Amniotic epithelial cell (primary cell): ENCODE measurements around the gene RAB40B.

Source experiments
- DNase-seq: peaks from one replicate; pipeline ENCODE4 v3.0.0-alpha.2; 2010; ENCODE audit warnings: low read depth

Gene RAB40B

DNA sequence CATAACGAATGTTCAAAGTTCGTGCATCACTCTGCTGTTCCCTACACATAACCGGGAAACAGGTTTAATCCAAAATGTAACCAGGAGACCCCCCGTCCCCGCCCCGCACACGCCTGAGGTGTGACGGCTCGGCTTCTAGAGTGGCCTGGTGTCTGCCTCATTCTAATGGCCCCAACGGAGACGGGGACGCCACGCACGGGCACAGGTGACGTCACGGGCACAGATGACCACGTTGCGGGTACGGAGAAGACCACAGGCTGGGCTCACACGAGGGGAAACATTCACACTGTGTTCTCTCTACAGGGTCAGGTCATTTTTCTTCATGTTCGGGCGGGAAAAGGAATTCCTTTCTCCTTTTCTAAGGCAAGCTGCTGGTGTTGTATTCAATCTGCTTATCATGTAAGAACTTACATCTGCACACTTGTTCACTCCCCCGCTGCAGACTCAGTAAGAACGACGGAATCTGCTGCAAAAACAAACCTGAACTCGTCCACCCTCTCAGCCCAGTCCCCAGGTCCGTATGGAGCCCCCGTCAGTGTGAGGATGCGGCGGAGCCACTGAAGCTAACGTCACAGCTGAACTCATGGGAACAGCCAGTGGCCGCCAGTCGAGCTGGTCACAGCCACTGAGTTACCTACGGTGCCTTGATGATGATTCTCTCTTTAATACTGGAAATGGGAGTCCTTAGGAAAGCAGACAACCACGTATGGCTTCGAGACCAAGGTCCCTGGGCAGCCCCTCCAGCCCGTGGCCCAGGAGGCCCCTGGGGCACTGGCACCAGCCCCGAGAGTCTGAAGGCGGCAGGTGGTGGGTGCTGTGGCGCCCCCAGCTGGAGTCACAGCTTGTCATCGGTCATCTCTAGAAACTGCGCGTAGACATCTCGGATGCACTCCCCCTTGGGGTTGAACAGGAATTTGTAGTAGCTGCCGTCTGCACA, 83.1 kb downstream of the RAB40B start:
- DNase-seq: peak; percentile 31

DNA sequence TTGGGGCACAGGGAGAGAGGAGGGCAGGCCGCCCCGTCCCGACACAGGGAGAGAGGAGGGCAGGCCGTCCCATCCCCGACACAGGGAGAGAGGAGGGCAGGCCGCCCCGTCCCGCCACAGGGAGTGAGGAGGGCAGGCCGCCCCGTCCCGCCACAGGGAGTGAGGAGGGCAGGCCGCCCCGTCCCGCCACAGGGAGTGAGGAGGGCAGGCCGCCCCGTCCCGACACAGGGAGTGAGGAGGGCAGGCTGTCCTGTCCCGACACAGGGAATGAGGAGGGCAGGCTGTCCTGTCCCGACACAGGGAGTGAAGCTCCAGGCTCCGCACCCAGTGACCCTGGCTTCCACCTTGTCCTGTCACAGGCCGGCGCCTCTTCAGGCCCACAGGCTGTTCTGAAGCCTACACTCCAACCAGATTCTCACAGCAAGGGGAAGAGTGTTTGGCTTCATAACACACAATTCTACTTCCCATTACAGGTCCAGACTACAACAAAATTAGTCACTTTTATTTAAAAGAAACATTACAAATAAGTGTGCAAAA, 84.3 kb downstream of the RAB40B start:
- no peak for DNase-seq

DNA sequence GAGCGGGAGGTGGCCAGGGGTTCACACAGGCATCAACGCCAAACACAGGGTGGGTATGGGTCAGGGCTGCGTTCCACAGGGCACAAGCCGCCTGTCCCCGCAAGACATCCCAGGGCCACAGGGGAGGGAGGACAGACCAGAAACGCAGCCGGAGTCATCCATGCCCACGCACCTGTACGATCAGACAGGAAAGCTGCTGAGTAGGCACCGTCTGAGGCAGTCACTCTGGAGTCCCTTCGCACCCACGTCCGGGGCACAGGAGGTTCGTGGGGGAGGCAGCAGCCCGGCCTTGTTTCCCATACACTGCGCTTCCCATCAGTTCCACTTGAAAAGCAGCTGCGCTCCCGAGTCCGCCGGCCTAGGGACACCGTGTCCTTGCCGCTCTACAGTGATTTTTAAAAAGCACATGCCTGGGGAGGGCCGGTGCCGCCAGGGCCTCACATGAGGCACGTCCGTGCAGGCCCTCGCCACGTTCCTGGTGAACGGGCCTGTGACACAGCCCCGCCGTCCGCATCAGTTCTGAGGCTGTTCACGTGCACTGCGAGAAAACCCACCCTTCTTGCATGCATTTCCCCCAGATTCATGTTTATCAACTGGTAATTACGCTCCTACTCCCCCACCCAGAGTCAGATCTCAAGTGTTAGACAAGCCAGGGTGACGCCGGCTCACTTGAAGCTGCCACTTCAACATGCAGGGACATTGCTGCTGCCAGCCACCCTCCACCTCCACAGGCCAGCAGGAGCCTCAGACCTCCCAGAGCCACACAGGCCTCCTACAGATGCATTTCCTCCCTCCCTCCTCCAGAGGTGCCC, 85.0 kb downstream of the RAB40B start:
- no peak for DNase-seq

DNA sequence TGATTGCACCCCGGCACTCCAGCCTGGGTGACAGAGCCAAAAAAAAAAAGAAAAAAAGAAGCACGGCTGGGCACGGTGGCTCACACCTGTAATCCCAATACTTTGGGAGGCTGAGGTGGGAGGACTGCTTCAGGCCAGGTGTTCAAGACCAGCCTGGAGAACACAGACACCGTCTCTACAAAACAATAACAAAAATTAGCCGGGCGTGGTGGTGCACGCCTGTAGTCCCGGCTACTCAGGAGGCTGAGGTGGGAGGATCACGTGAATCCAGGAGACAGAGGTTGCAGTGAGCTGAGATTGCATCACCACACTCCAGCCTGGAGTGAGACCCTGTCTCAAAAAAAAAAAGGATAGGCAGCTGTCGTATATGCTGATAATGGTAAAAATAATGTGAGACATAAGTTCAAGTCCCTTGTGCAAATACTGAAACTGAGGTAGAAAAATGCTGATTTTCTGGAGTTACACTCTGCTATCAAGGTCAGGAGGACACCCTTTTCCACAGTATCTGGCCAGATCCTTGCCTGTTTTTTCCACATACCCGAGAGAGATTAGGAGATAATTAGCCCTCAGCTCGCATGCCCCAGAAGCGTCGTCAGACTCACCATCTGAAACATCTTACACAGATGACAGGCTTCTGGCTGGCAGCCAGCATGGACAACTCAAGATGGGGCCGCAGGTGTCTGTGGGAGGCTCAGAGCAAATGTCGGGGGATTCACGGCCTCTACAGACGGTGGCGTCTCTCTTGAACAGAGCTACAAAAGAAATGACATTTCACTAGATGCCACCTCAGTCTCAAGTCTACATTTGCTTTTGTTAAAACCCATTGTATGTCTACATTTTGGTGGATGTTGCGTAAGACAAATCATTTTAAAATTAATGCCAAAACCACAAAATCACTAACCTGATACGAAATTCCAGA, 87.1 kb downstream of the RAB40B start:
- DNase-seq: peak; percentile 90

DNA sequence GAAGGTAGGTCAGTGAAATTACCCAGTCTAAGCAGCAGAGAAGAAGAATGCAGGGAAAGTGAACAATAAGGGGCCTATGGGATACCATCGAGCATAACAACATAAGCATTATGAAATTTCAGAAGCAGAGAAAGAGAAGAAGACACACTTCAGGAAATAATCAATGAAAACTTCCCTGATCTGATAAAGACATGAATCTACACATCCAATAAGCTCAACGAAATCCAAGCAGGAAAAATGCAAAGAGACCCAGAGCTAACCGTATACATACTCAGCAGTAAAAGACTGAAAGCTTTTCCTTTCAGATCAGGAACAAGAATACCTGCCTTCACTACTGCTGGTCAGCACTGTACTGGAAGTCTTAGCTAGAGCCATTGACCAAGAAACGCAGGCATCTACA, 88.8 kb downstream of the RAB40B start:
- no peak for DNase-seq

DNA sequence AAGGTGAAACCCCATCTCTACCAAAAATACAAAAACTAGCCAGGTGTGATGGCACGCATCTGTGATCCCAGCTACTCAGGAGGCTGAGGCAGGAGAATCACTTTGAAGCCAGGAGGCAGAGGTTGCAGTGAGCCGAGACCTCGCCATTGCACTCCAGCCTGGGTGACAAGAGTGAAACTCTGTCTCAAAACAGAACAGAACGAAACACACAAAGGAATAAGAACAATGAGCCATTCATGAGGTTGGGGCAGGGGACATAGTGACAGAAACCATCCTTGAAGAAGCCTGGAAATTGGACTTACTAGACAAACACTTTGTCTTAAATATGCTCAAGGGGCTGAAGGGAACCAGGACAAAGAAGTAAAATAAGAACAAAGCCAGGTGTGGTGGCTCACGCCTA, 89.7 kb downstream of the RAB40B start:
- DNase-seq: no peak

DNA sequence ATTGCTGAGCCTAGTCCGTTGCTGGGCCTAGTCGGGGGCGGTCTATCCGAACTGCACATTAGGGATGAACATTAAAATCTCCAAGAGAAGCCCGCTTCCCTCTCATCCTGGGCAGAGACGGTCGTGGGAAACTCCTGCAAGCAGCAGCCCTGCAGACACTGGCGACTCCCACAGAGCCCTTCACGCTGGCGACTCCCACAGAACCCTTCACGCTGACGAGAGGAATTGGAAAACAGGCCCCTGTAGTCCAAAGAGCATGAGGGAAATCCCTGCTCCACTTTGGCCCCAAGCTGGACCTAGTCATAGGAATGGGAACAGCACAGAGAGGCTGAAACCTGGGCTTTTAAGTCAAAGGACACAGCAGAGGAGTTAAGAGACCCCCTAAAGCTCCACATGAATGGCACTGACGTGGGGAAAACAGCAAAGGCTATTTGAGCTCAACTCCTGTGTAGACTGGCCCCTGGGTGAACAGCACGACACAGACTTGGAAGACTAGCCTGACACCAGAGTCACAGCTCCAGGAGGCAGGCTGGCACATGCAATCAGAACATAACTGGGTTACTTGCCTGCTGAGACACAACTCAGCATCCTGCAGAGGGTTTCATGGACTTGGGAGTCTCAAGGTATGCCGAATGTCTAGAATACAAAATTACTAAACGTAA, 92.4 kb downstream of the RAB40B start:
- no peak for DNase-seq
